ENCODE measurements around the gene ARAP1. TPM values are rescaled to one million over a fixed set of nuclear protein-coding genes. Genes with fewer than 3 reads are reported as not detected.

ARAP1 gene
- total RNA-seq, 2 donors from 2014 or later: 74.4 to 88.3 TPM

DNA sequence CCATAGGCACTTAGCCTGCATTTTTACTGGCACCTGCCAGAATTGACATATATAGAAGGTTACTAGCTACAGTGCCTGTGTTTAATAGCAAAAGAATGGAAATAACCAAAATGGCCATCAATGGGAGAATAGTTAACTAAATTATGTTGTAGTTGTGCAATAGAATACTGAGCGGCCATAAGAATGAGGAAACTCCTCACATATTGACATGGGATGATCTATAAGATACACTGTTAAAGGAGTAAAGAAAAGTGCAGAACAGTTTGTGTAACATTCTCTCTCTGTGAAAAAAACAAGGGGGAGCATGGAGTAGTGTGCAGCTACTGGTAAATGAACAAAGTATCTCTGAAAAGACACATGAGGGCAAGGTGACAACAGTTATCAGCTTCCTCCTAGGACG, 21.5 kb downstream of the ARAP1 start:
- Mint-ChIP-seq H3K27me3 (ENCODE audit: insufficient read depth) (no peaks in the 10 kb centered on the region), H3K27ac (peak overlapping the region; percentile 48)

DNA sequence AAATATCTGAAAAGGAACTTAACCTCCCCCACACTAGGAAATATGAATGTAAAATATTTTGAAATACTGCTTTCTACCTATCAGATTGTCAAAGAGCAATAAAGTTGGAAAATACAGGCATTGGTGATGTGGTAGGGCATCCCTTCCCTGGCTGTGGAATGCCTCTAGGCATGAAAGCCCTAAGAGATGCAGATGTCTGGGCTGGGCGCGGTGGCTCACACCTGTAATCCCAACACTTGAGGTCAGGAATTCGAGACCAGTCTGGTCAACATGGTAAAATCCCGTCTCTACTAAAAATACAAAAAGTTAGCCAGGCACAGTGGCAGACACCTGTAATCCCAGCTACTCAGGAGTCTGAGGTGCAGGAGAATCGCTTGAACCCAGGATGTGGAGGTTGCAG, 22.0 kb downstream of the ARAP1 start:
- Histone ChIP-seq H3K9me3 (ENCODE audit: control insufficient read depth, low read length) (peaks cover 6% of the 10 kb centered on the region), H3K4me1 (ENCODE audit: control insufficient read depth, insufficient read depth, low read length) (no peaks in the 10 kb centered on the region), H3K9ac (ENCODE audit: extremely low read depth, low read length, poor library complexity, severe bottlenecking) (no peak overlapping the region), H3K27ac (ENCODE audit: low read depth, low read length) (no peak overlapping the region), H3K36me3 (ENCODE audit: control insufficient read depth, insufficient read depth, low read length) (peaks cover 14% of the 10 kb centered on the region), H3K27me3 (ENCODE audit: control insufficient read depth, insufficient read depth, low read length, poor library complexity, severe bottlenecking) (no peaks in the 10 kb centered on the region), H3K4me3 (ENCODE audit: low read length) (no peak overlapping the region)
- whole genome bisulfite sequencing, 2 experiments (ENCODE audit: insufficient coverage in 1 of 2, insufficient read length in 1 of 2): 64 to 79% methylated on average over 4 to 5 of the region's 5 CpGs
- Mint-ChIP-seq H3K4me1 (peaks cover 10% of the 10 kb centered on the region), H3K27me3 (ENCODE audit: insufficient read depth) (no peaks in the 10 kb centered on the region), H3K9me3 (peaks cover 2% of the 10 kb centered on the region), H3K27ac (peak overlapping the region; percentile 48), H3K36me3 (ENCODE audit: low read depth) (peaks cover 34% of the 10 kb centered on the region), H3K4me3 (no peak overlapping the region)
- TF ChIP-seq, protein P1, sequence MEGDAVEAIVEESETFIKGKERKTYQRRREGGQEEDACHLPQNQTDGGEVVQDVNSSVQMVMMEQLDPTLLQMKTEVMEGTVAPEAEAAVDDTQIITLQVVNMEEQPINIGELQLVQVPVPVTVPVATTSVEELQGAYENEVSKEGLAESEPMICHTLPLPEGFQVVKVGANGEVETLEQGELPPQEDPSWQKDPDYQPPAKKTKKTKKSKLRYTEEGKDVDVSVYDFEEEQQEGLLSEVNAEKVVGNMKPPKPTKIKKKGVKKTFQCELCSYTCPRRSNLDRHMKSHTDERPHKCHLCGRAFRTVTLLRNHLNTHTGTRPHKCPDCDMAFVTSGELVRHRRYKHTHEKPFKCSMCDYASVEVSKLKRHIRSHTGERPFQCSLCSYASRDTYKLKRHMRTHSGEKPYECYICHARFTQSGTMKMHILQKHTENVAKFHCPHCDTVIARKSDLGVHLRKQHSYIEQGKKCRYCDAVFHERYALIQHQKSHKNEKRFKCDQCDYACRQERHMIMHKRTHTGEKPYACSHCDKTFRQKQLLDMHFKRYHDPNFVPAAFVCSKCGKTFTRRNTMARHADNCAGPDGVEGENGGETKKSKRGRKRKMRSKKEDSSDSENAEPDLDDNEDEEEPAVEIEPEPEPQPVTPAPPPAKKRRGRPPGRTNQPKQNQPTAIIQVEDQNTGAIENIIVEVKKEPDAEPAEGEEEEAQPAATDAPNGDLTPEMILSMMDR (conservative IDR thresholded peaks at IDR 0.05): no peak
- DNase-seq: peak; percentile 78

More for the DNA sequence above, 21.5 kb downstream of the ARAP1 start:
- Histone ChIP-seq H3K36me3 (ENCODE audit: control insufficient read depth, insufficient read depth, low read length) (peaks cover 14% of the 10 kb centered on the region), H3K9ac (ENCODE audit: extremely low read depth, low read length, poor library complexity, severe bottlenecking) (no peak overlapping the region), H3K27ac (ENCODE audit: low read depth, low read length) (no peak overlapping the region), H3K4me1 (ENCODE audit: control insufficient read depth, insufficient read depth, low read length) (peaks cover 4% of the 10 kb centered on the region), H3K4me3 (ENCODE audit: low read length) (no peak overlapping the region), H3K27me3 (ENCODE audit: control insufficient read depth, insufficient read depth, low read length, poor library complexity, severe bottlenecking) (no peaks in the 10 kb centered on the region), H3K9me3 (ENCODE audit: control insufficient read depth, low read length) (peaks cover 6% of the 10 kb centered on the region)
- TF ChIP-seq, protein P1 (conservative IDR thresholded peaks at IDR 0.05): no peak
- peaks cover 2% of the 10 kb centered on the region for H3K9me3 Mint-ChIP-seq
- no peak for DNase-seq
- WGBS, 2 experiments (ENCODE audit: insufficient coverage in 1 of 2, insufficient read length in 1 of 2): 92 to 98% methylated on average over 2 of the region's 2 CpGs
- peaks cover 33% of the 10 kb centered on the region for H3K36me3 Mint-ChIP-seq (ENCODE audit: low read depth)
- no peak overlapping the region for H3K4me3 Mint-ChIP-seq
- H3K4me1 Mint-ChIP-seq: peaks cover 9% of the 10 kb centered on the region

DNA sequence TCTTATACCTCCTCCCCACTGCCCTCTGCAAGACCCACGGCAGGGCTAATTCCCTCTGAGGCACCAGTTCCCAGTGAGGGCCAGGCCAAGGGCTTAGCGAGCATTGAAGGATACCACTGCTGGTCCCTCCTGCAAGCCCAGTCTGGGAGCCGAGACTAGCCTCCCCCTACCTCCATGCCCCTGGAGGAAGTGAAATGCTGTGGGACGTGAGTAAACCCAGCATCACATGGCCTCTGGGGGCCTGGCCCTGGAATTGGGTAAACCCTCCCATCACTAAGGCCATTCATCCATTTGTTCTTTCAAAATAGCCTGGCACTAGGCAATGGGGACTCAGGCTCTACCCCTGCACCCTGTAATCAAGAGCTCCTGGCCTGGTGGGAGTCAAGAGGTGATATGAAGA, 24.7 kb downstream of the ARAP1 start:
- H3K36me3 Mint-ChIP-seq (ENCODE audit: low read depth): peaks cover 37% of the 10 kb centered on the region
- H3K27ac Mint-ChIP-seq: peak overlapping the region; percentile 33
- H3K27me3 ChIP-seq (ENCODE audit: control insufficient read depth, insufficient read depth, low read length, poor library complexity, severe bottlenecking): no peaks in the 10 kb centered on the region
- H3K4me3 Mint-ChIP-seq: no peak overlapping the region
- TF ChIP-seq, protein P1 (conservative IDR thresholded peaks at IDR 0.05): no peak
- H3K9me3 ChIP-seq (ENCODE audit: control insufficient read depth, low read length): peaks cover 6% of the 10 kb centered on the region
- peaks cover 12% of the 10 kb centered on the region for H3K4me1 Mint-ChIP-seq
- H3K4me3 ChIP-seq (ENCODE audit: low read length): no peak overlapping the region
- no peak for DNase-seq
- no peaks in the 10 kb centered on the region for H3K27me3 Mint-ChIP-seq (ENCODE audit: insufficient read depth)
- no peaks in the 10 kb centered on the region for H3K4me1 ChIP-seq (ENCODE audit: control insufficient read depth, insufficient read depth, low read length)
- no peak overlapping the region for H3K27ac ChIP-seq (ENCODE audit: low read depth, low read length)
- H3K9me3 Mint-ChIP-seq: peaks cover 2% of the 10 kb centered on the region
- WGBS, 2 experiments (ENCODE audit: insufficient coverage in 1 of 2, insufficient read length in 1 of 2): 85% methylated on average over 4 of the region's 4 CpGs; no CpG with 5 or more reads in 1 of the 2 experiments
- H3K36me3 ChIP-seq (ENCODE audit: control insufficient read depth, insufficient read depth, low read length): peaks cover 22% of the 10 kb centered on the region
- no peak overlapping the region for H3K9ac ChIP-seq (ENCODE audit: extremely low read depth, low read length, poor library complexity, severe bottlenecking)

All from endodermal cell (in vitro differentiated cells).